GM19099 (cell line): ENCODE results near the gene THRAP3.

Experiments used
- POLR2A ChIP-seq: IDR thresholded peaks from 3 replicates; pipeline ENCODE4 v1.6.1; 2011; ENCODE audit warnings: low read depth; ENCODE audit not compliant: insufficient read length; ENCODE audit errors: extremely low read depth

Gene THRAP3

GRCh38 chr1:36345353-36345752 is 121.1 kb downstream of the THRAP3 start:
- TF ChIP-seq POLR2A, result no peak

- TF ChIP-seq POLR2A, result no peak
These were observed 122.6 kb downstream of the THRAP3 start for GRCh38 chr1:36346741-36347370.

- TF ChIP-seq POLR2A, result no peak
These were observed 125.0 kb downstream of the THRAP3 start for GRCh38 chr1:36349241-36349671.

GRCh38 chr1:36349839-36350238 is 125.6 kb downstream of the THRAP3 start:
- TF ChIP-seq POLR2A, result no peak

- TF ChIP-seq POLR2A, result no peak
These were observed 126.5 kb downstream of the THRAP3 start for GRCh38 chr1:36350659-36351226.

- TF ChIP-seq POLR2A, result no peak
These were observed 127.2 kb downstream of the THRAP3 start for GRCh38 chr1:36351227-36351977.

- TF ChIP-seq POLR2A, result no peak
These were observed 128.1 kb downstream of the THRAP3 start for GRCh38 chr1:36352125-36352909.

GRCh38 chr1:36352910-36353878 is 129.0 kb downstream of the THRAP3 start:
- TF ChIP-seq POLR2A, result no peak

GRCh38 chr1:36354486-36354885 is 130.2 kb downstream of the THRAP3 start:
- no peak for TF ChIP-seq POLR2A
